ENCODE results near the gene DPYD.

The DPYD gene

GRCh38 chr1:97784661-97785060, 136.2 kb downstream of the DPYD start:
- ATAC-seq (ENCODE audit: low read depth): no peak
- no peak for TF ChIP-seq CTCF (IDR thresholded peaks at IDR 0.05; ENCODE audit: poor library complexity, severe bottlenecking)
- Histone ChIP-seq H3K9me3 (ENCODE audit: severe bottlenecking) (no peaks in the 10 kb centered on the region), H3K4me3 (ENCODE audit: severe bottlenecking) (no peak overlapping the region), H3K27me3 (ENCODE audit: insufficient read depth, poor library complexity, severe bottlenecking) (no peaks in the 10 kb centered on the region), H3K4me1 (ENCODE audit: insufficient read depth, poor library complexity, severe bottlenecking) (no peaks in the 10 kb centered on the region), H3K27ac (ENCODE audit: poor library complexity, severe bottlenecking) (no peak overlapping the region), H3K36me3 (ENCODE audit: low read depth) (no peaks in the 10 kb centered on the region)
- no peak for DNase-seq (ENCODE audit: low spot score)

GRCh38 chr1:97783751-97784150, 137.1 kb downstream of the DPYD start:
- TF ChIP-seq CTCF (IDR thresholded peaks at IDR 0.05; ENCODE audit: poor library complexity, severe bottlenecking): no peak
- Histone ChIP-seq H3K27ac (ENCODE audit: poor library complexity, severe bottlenecking) (no peak overlapping the region), H3K9me3 (ENCODE audit: severe bottlenecking) (no peaks in the 10 kb centered on the region), H3K4me1 (ENCODE audit: insufficient read depth, poor library complexity, severe bottlenecking) (no peaks in the 10 kb centered on the region), H3K4me3 (ENCODE audit: severe bottlenecking) (no peak overlapping the region), H3K27me3 (ENCODE audit: insufficient read depth, poor library complexity, severe bottlenecking) (no peaks in the 10 kb centered on the region), H3K36me3 (ENCODE audit: low read depth) (no peaks in the 10 kb centered on the region)
- ATAC-seq (ENCODE audit: low read depth) (no peak), DNase-seq (ENCODE audit: low spot score) (no peak)

GRCh38 chr1:97781762-97782337, 139.0 kb downstream of the DPYD start:
- no peak for TF ChIP-seq CTCF (IDR thresholded peaks at IDR 0.05; ENCODE audit: poor library complexity, severe bottlenecking)
- H3K9me3 ChIP-seq (ENCODE audit: severe bottlenecking): no peaks in the 10 kb centered on the region
- H3K27me3 ChIP-seq (ENCODE audit: insufficient read depth, poor library complexity, severe bottlenecking): no peaks in the 10 kb centered on the region
- H3K4me1 ChIP-seq (ENCODE audit: insufficient read depth, poor library complexity, severe bottlenecking): no peaks in the 10 kb centered on the region
- H3K27ac ChIP-seq (ENCODE audit: poor library complexity, severe bottlenecking): no peak overlapping the region
- H3K4me3 ChIP-seq (ENCODE audit: severe bottlenecking): no peak overlapping the region
- H3K36me3 ChIP-seq (ENCODE audit: low read depth): no peaks in the 10 kb centered on the region
- no peak for DNase-seq (ENCODE audit: low spot score)
- ATAC-seq (ENCODE audit: low read depth): no peak

GRCh38 chr1:97780884-97781283, 139.9 kb downstream of the DPYD start:
- H3K4me3 ChIP-seq (ENCODE audit: severe bottlenecking): no peak overlapping the region
- no peak for TF ChIP-seq CTCF (IDR thresholded peaks at IDR 0.05; ENCODE audit: poor library complexity, severe bottlenecking)
- H3K4me1 ChIP-seq (ENCODE audit: insufficient read depth, poor library complexity, severe bottlenecking): no peaks in the 10 kb centered on the region
- no peaks in the 10 kb centered on the region for H3K9me3 ChIP-seq (ENCODE audit: severe bottlenecking)
- DNase-seq (ENCODE audit: low spot score) (no peak), ATAC-seq (ENCODE audit: low read depth) (no peak)
- H3K27me3 ChIP-seq (ENCODE audit: insufficient read depth, poor library complexity, severe bottlenecking): no peaks in the 10 kb centered on the region
- no peak overlapping the region for H3K27ac ChIP-seq (ENCODE audit: poor library complexity, severe bottlenecking)
- no peaks in the 10 kb centered on the region for H3K36me3 ChIP-seq (ENCODE audit: low read depth)

- no peaks in the 10 kb centered on the region for H3K36me3 ChIP-seq (ENCODE audit: low read depth)
- DNase-seq (ENCODE audit: low spot score): no peak
- no peaks in the 10 kb centered on the region for H3K27me3 ChIP-seq (ENCODE audit: insufficient read depth, poor library complexity, severe bottlenecking)
- no peak overlapping the region for H3K4me3 ChIP-seq (ENCODE audit: severe bottlenecking)
- H3K9me3 ChIP-seq (ENCODE audit: severe bottlenecking): no peaks in the 10 kb centered on the region
- no peaks in the 10 kb centered on the region for H3K4me1 ChIP-seq (ENCODE audit: insufficient read depth, poor library complexity, severe bottlenecking)
- H3K27ac ChIP-seq (ENCODE audit: poor library complexity, severe bottlenecking): no peak overlapping the region
- TF ChIP-seq CTCF (IDR thresholded peaks at IDR 0.05; ENCODE audit: poor library complexity, severe bottlenecking): peak; percentile 20
- ATAC-seq (ENCODE audit: low read depth): no peak
Observed at GRCh38 chr1:97778718-97779117, 142.1 kb downstream of the DPYD start.

Data from RWPE2 (cell line).